Keratinocyte (primary cell): ENCODE results near the gene PITHD1. TPM values are rescaled to one million over a fixed set of nuclear protein-coding genes. Genes with fewer than 3 reads are reported as not detected.

ENCODE experiments used
- DNase-seq: peaks from one replicate; pipeline ENCODE4 v3.0.0-alpha.2; 2011; ENCODE audit warnings: low read depth, missing footprints, low spot score
- FAIRE-seq: peaks from 2 replicates; lab custom pipeline; 2011; peaks lifted over from hg19 to GRCh38; lab: Jason Lieb, UNC
- H2AFZ ChIP-seq: 2 replicates; pipeline ENCODE4 v1.6.0; 2012; ENCODE audit warnings: low read length, control low read depth, inconsistent platforms; ENCODE audit not compliant: control insufficient read depth
- H3K27ac ChIP-seq: 2 replicates; pipeline ENCODE4 v1.5.1; 2011; ENCODE audit warnings: low read length; ENCODE audit not compliant: control insufficient read depth, insufficient read depth
- H3K27me3 ChIP-seq: 3 replicates; pipeline ENCODE4 v1.6.0; 2011; ENCODE audit warnings: low read length; ENCODE audit not compliant: control insufficient read depth, insufficient read depth; ENCODE audit errors: extremely low read depth
- H3K36me3 ChIP-seq, 2 experiments: 2 replicates in 1 of 2; 3 replicates in 1 of 2; pipeline ENCODE4 v1.5.1; 2011; ENCODE audit warnings: low read length in 2 of 2, mild to moderate bottlenecking in 1 of 2; ENCODE audit not compliant: control insufficient read depth in 2 of 2, insufficient read depth in 2 of 2; ENCODE audit errors: extremely low read depth in 1 of 2
- H3K4me1 ChIP-seq: 3 replicates; pipeline ENCODE4 v1.5.1; 2011; ENCODE audit warnings: low read length; ENCODE audit not compliant: control insufficient read depth, insufficient read depth; ENCODE audit errors: extremely low read depth
- H3K4me2 ChIP-seq: 3 replicates; pipeline ENCODE4 v1.6.0; 2011; ENCODE audit warnings: low read depth, low read length; ENCODE audit not compliant: control insufficient read depth, insufficient read depth; ENCODE audit errors: extremely low read depth
- H3K4me3 ChIP-seq, 3 experiments: fragments of 200-600 bp in 1 of 3; sonication (generic) in 1 of 3; 2 replicates in 2 of 3; 3 replicates in 1 of 3; pipeline ENCODE4 v1.5.1; 2011 to 2016; ENCODE audit warnings: low read length in 3 of 3, mild to moderate bottlenecking in 3 of 3, control low read depth in 2 of 3, inconsistent platforms in 1 of 3, low read depth in 1 of 3, mixed read lengths in 1 of 3, mixed run types in 1 of 3, moderate library complexity in 1 of 3; ENCODE audit not compliant: control insufficient read depth in 2 of 3, insufficient read depth in 2 of 3; ENCODE audit errors: extremely low read depth in 1 of 3
- H3K79me2 ChIP-seq: 2 replicates; pipeline ENCODE4 v1.6.0; 2012; ENCODE audit warnings: low read length; ENCODE audit not compliant: control insufficient read depth, insufficient read depth
- H3K9ac ChIP-seq: 3 replicates; pipeline ENCODE4 v1.6.0; 2011; ENCODE audit warnings: low read length; ENCODE audit not compliant: control insufficient read depth, insufficient read depth; ENCODE audit errors: extremely low read depth
- H3K9me1 ChIP-seq: 3 replicates; pipeline ENCODE4 v1.6.0; 2011; ENCODE audit warnings: low read length; ENCODE audit not compliant: control insufficient read depth, insufficient read depth; ENCODE audit errors: extremely low read depth
- H3K9me3 ChIP-seq: 2 replicates; pipeline ENCODE4 v1.5.1; 2012; ENCODE audit warnings: low read depth, low read length; ENCODE audit not compliant: control insufficient read depth
- H4K20me1 ChIP-seq: 3 replicates; pipeline ENCODE4 v1.6.0; 2011; ENCODE audit warnings: low read length; ENCODE audit not compliant: control insufficient read depth, insufficient read depth; ENCODE audit errors: extremely low read depth
- CTCF ChIP-seq, 3 experiments: IDR thresholded peaks in 1 of 3; conservative IDR thresholded peaks in 1 of 3; optimal IDR thresholded peaks in 1 of 3; 2 replicates in 2 of 3; 3 replicates in 1 of 3; pipeline versions ENCODE3 to v1.5.1; 2011; ENCODE audit warnings: low read length in 3 of 3, mild to moderate bottlenecking in 3 of 3, moderate library complexity in 2 of 3, control low read depth in 1 of 3, inconsistent platforms in 1 of 3; ENCODE audit not compliant: insufficient read depth in 2 of 3; ENCODE audit errors: extremely low read depth in 1 of 3
- EZH2 ChIP-seq: IDR thresholded peaks from one replicate; pipeline ENCODE4 v1.6.1; 2012; ENCODE audit warnings: inconsistent platforms, mild to moderate bottlenecking, low read length, moderate library complexity
- dilution Hi-C: fragments of 300-500 bp; cut with MboI; formaldehyde crosslinking; loops from one replicate; pipeline ENCODE4 v1.7.0; 2020; ENCODE audit warnings: low sequenced_read_pairs; ENCODE audit not compliant: extremely low pct_ligation_motif_present
- polyA plus RNA-seq, 5 experiments: library from polyadenylated mRNA; depleted of rRNA in 3 of 5; stranded (reverse) in 3 of 5; stranded (forward) in 1 of 5; unstranded in 1 of 5; fragments of >200 nt; gene quantifications; 1 replicate in 1 of 5; 2 replicates in 3 of 5; 3 replicates in 1 of 5; pipeline versions ENCODE4 v1.2.1 to v1.2.3, GENCODE V29; 2011 to 2012; ENCODE audit warnings: missing spikeins in 2 of 5, low read depth in 1 of 5, low replicate concordance in 1 of 5

Gene PITHD1
- polyA plus RNA-seq, 1 donor (not counting 4 experiments of a cell fraction or from before 2014, with no cell fraction given), result 59.4 TPM

- Histone ChIP-seq H3K9me3 (no peaks in the 10 kb centered on the region), H4K20me1 (no peaks in the 10 kb centered on the region), H3K9ac (peak within 1 kb of the TSS; percentile 83), H3K27me3 (no peaks in the 10 kb centered on the region), H3K9me1 (no peaks in the 10 kb centered on the region), H3K36me3 (peaks cover 24 to 25% of the 10 kb centered on the region in 2 experiments), H3K4me2 (peak within 1 kb of the TSS; percentile 99), H3K4me1 (peaks cover 14% of the 10 kb centered on the region), H3K4me3 (peak within 1 kb of the TSS; percentile 63 to 93 (median 82)), H2AFZ (peak within 1 kb of the TSS; percentile 53), H3K79me2 (peaks cover 1% of the 10 kb centered on the region), H3K27ac (peak within 1 kb of the TSS; percentile 83)
- no peak for TF ChIP-seq CTCF (optimal IDR thresholded peaks at IDR 0.05 in 1 of 3, IDR thresholded peaks at IDR 0.05 in 1 of 3, conservative IDR thresholded peaks at IDR 0.05 in 1 of 3; ENCODE audit: extremely low read depth in 1 of 3, insufficient read depth in 2 of 3, low read length in 3 of 3)
- no peak for TF ChIP-seq EZH2
- FAIRE-seq (peak; percentile 63), DNase-seq (peak; percentile 76)
- dilution Hi-C loops, result no loop called here
Observed at GRCh38 chr1:23800400-23801337, 22.5 kb downstream of the PITHD1 start, which contains the start of gene GALE. Gene GALE, minus strand, starts transcription at chr1:23800754. Its CDS starts 1,747 bp downstream, at chr1:23799007.

- dilution Hi-C loops, result no loop called here
- peak overlapping the region; percentile 99 for H3K4me2 ChIP-seq
Observed at GRCh38 chr1:23801338-23801748, 23.1 kb downstream of the PITHD1 start.

More at GRCh38 chr1:23801338-23801748, 23.1 kb downstream of the PITHD1 start:
- DNase-seq, result no peak
- TF ChIP-seq CTCF (optimal IDR thresholded peaks at IDR 0.05 in 1 of 3, IDR thresholded peaks at IDR 0.05 in 1 of 3, conservative IDR thresholded peaks at IDR 0.05 in 1 of 3; ENCODE audit: extremely low read depth in 1 of 3, insufficient read depth in 2 of 3, low read length in 3 of 3) (no peak), EZH2 (no peak)
- Histone ChIP-seq H3K27me3 (no peaks in the 10 kb centered on the region), H3K9me1 (no peaks in the 10 kb centered on the region), H3K79me2 (peaks cover 1% of the 10 kb centered on the region), H3K27ac (peak overlapping the region; percentile 83), H3K4me1 (peaks cover 14% of the 10 kb centered on the region), H3K36me3 (peaks cover 19 to 20% of the 10 kb centered on the region in 2 experiments), H3K9ac (peak overlapping the region; percentile 83), H2AFZ (peak overlapping the region; percentile 53), H4K20me1 (no peaks in the 10 kb centered on the region), H3K4me3 (peak overlapping the region; percentile 63 to 82 (median 76)), H3K9me3 (no peaks in the 10 kb centered on the region)
- no peak for FAIRE-seq
